GM19351 (cell line): ENCODE results near the gene GATM.
"Not testable (repeated sequence)": the region's sequence is repeated elsewhere in the genome, so short reads cannot be mapped to it uniquely, and the experiment has no call there.

Experiments
- ATAC-seq: cut with Tn5 transposase; IDR thresholded peaks from one replicate; pipeline ENCODE4 v1.9.1; 2021; ENCODE audit warnings: mild to moderate bottlenecking, moderate library complexity; ENCODE audit not compliant: unreplicated experiment

Gene GATM

DNA sequence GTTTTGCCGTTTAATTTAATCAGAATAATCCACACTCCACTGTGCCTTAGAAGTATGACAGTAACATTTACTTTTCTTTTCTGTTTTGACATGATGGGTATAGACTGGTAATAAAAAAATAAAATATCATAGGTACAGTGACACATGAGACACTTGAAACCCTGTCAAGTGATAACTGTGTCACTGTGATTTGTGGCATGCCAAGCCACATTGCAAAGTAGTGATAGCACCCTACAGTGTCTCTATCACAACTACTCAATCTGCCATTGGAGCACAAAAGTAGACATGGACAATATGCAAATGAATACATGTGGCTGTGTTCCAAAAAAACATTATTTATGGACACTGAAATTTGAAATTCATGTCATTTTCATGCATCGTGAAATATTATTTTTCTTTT, 22.5 kb downstream of the GATM start:
- no peak for ATAC-seq

- no peak for ATAC-seq
These were observed 23.6 kb downstream of the GATM start for GRCh38 chr15:45354711-45355110.

DNA sequence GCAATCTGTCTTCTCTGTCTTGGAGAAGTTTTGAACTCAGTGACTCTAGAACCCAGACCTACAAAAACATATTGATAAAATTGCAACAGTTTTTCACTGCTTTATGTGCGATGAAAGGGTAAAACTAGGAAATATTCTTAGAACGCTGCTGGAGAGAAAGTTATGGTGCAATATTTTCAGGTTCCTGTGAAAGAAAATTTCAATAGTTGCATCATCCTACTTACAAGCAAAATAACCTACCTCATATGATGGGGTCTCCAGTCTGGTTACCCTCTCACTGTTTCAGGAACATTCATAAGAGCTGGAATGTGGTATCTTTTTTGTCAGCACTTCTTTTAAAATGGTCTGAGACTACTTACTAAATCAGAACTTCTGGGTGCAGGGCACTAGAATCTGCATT, 27.1 kb downstream of the GATM start:
- ATAC-seq = no peak

DNA sequence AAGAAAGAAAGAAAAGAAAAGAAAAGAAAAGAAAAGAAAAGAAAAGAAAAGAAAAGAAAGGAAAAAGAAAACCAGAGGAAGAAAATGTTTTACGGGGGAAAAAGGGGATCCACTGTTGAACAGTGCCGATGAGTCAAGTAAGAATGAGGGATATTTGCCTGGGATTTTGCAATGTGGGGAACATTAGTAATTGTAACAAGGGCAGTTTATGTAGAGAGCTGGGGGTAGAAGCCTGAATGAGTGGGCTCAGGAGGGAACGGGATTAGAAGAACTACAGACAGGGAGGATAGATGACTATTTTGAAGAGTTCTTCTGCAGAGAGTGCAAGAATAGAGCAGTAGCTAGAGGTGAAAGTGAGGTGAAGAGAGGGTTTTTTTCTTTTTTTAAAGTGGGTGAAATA, 28.7 kb downstream of the GATM start:
- ATAC-seq = no peak

DNA sequence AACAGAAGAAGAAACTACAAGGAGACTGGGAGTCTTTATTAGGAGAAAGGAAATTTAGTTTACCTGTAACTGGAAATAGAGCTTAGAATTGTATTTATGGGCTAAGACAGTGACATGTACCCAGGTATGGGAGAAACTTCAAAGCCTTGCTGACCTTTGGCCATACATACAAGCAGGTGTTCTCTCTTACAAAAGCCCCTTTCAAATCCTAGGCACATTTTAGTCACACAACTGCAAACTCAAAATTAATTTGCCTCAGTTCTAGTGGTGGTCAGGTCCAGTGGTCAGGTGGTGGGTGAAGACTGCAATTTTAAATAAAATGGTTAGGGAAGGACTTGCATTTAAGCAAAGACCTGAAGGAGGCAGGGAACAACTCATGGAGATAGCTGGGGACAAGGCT, 30.4 kb downstream of the GATM start:
- ATAC-seq = no peak

GRCh38 chr15:45347033-45347432, 31.3 kb downstream of the GATM start:
- ATAC-seq = no peak

GRCh38 chr15:45346381-45346780, 32.0 kb downstream of the GATM start:
- no peak for ATAC-seq

DNA sequence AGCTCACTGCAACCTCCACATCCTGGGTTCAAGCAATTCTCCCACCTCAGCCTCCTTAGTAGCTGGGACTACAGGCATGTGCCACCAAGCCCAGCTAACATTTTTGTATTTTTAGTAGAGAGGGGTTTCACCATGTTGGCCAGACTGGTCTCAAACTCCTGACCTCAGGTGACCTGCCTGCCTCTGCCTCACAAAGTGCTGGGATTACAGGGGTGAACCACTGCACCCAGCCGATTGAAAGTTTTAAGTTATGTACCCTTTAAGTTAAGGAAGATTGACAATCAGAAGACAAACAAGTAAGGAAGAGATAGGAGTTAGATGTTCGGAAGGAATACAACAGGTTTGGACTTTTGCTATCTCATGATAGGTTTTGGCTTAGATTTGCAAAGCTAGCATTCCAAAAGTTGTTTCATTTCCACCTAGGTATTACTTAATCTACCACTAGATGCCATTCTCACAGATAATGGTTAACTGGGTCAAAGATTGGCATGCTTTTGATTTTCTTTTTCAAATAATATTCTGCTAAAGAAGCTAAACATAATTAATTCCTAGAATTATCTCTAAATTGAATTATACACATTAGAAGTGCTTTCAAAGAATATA, 35.0 kb downstream of the GATM start:
- ATAC-seq = no peak

DNA sequence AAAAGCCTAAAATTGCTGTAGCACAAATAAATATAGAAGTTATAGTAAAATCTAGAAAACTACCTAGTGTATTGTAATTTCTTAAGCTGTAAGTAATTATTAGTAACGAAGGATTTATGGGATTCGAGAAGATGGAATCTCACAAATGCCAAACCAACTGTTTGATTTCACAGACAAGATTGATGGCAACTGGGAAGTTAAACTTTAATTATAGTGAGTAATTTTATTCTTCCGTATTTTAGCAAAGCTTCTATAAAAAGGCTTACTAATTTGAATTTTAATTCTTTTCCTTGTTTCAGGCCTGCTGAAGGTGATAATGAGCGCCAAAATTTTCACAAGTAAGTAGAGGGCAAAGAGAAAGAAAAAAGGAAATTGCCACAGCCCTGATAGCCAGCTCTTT, 36.6 kb downstream of the GATM start:
- ATAC-seq = no peak

DNA sequence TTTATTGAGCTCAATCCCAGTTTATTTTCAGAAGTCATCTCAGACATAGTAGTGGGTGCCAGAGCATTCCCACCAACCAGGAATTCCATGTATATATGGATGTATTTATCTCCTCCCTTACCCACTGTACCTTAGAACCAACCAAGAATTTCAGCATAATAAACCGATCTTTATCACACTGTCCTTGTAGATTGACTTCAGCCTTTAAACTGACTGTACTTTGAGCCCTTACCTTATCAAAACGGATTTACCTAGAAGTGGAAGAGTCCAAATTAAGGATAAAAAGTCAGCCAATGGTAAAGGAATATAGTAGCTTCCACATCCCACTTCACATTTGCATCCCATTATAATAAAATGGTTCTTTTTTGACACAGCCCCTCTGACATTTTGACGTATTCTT, 37.9 kb downstream of the GATM start:
- no peak for ATAC-seq

GRCh38 chr15:45338417-45338816, 39.9 kb downstream of the GATM start:
- ATAC-seq = no peak

DNA sequence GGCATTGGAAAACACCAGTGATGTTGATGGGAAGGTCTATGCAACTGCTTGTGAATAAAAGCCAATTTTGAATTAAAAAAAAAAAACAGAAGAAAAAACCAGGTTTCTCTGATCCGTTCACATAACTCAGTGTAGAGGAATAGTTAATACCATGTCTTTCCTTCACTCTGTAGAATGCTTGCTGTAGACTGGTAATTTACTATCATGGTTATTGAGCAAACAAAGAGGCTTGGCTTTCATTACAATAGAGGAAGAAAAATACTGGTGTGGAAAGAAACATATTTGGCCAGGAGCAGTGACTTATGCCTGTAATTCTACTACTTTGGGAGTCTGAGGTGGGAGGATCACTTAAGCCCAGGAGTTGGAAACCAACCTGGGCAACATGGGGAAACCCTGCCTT, 41.1 kb downstream of the GATM start:
- ATAC-seq = no peak

- no peak for ATAC-seq
These were observed 44.8 kb downstream of the GATM start for GRCh38 chr15:45333550-45333949.

- no peak for ATAC-seq
These were observed 45.6 kb downstream of the GATM start for GRCh38 chr15:45332694-45333093.

DNA sequence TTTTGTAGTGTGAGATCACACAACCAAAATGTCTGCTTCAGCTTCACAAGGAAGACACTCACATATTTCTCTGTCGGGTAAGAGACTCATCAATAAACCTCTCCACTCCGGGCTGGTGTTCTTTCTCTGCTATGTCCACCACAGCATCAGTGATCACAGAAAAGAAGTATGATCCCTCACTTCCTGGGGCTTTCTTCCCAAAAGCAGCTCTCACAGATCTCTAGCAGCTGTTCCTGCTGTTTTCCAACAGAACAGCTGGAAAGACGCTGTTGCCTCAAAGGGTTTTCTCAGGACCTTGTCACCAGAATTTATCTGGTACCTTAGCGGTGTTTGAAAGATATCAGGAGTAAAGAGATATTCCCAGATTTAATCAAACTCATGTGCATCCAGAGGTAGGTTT, 46.4 kb downstream of the GATM start:
- ATAC-seq = no peak

DNA sequence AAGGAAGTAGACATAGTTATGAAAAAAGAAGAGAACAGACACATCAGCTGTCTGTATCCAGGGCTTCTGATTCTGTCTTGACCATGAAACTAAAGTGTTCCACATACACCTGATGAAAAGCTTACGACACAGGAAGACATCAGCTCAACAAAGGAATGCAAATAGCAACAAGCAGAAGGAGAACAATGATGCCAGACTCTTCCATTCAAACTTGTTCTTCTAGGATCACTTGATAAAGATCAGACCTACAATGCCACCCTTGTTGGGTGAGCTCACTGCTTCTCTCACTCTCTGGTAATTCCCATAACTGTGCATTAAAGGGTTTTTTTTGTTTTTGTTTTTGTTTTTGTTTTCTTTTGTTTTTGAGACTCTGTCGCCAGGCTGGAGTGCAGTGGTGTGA, 49.7 kb downstream of the GATM start:
- ATAC-seq = no peak

DNA sequence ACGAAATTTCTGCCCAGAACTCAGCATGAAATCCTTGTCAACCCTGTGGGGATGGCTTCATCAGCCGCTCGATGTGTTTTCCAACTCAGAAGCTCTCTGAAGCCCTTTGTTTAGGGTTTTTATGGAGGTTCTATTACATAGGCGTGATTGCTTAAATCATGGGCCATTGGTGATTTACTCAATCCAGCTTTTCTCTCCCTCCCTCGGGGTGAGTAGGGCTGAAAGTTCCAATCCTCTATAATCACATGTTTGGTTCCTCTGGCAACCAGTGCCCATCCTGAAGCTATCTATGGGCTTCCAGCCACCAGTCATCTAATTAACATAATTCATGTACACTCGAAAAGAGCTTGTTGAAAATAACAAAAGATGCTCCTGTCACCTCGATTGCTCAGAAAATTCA, 51.6 kb downstream of the GATM start:
- ATAC-seq = no peak

DNA sequence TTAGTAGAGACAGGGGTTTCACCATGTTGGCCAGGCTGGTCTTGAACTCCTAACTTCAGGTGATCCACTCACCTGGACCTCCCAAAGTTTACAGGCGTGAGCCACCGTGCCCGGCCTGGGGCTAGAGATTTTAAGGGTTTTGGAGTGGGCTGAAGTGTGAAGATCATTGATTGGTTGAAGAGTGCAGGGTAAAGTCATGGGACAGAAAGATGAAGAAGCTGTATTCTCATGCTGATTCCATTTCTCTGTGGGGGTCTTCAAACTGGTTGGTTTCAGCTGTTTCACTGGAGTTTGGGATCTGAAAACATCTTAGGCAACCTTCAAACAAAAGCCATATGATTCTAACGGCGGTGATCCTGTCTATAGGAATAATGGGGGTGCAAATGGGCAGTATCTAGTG, 52.1 kb downstream of the GATM start:
- ATAC-seq = no peak

DNA sequence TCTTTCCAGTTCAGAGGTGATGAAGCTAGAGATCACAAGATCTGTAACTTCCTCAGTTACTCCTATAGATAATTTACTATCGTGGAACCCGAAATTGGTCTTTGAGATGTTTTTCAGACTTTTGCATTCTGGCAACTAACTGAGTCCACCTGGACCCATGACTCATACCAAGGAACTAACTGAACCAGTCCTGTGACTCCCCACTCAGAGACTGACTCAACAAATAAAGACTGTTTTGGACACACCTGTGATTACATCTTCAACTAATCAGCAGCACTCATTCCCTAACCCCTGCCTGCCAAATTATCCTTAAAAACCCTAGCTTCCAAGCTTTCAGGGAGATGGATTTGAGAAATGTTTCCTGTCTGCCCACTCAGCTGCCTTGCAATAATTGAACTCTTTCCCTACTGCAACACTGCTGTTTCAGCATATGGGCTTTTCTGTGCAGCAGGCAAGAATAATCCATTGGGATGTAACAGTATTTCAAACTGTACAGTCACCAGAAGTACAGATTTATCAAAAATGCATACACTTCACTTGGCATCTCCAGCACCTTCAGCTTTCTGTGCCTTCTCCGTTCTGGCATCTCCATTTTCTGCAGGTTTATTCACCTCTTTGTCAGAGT, 57.7 kb downstream of the GATM start:
- no peak for ATAC-seq

GRCh38 chr15:45319472-45320214, 58.7 kb downstream of the GATM start:
- no peak for ATAC-seq

- ATAC-seq = no peak
These were observed 63.4 kb downstream of the GATM start for GRCh38 chr15:45314960-45315359.

- ATAC-seq = not testable (repeated sequence)
These were observed 64.2 kb downstream of the GATM start for GRCh38 chr15:45314117-45314516.
